BLaER1 (cell line): ENCODE measurements around the gene ARSJ.

ENCODE experiments used
- H3K27ac ChIP-seq: shearing (Covaris generic); formaldehyde crosslinking; 2 replicates; pipeline ENCODE4 v1.8.1; 2022
- H3K27me3 ChIP-seq: shearing (Covaris generic); formaldehyde crosslinking; 2 replicates; pipeline ENCODE4 v1.8.1; 2022
- H3K36me3 ChIP-seq: shearing (Covaris generic); formaldehyde crosslinking; 2 replicates; pipeline ENCODE4 v1.8.1; 2022
- H3K4me1 ChIP-seq: shearing (Covaris generic); formaldehyde crosslinking; 2 replicates; pipeline ENCODE4 v1.8.1; 2022
- H3K4me2 ChIP-seq: shearing (Covaris generic); formaldehyde crosslinking; 2 replicates; pipeline ENCODE4 v1.8.1; 2022
- H3K4me3 ChIP-seq: shearing (Covaris generic); formaldehyde crosslinking; 2 replicates; pipeline ENCODE4 v1.8.1; 2022
- H3K9ac ChIP-seq: shearing (Covaris generic); formaldehyde crosslinking; 2 replicates; pipeline ENCODE4 v1.8.1; 2022
- H3K9me3 ChIP-seq: shearing (Covaris generic); formaldehyde crosslinking; 2 replicates; pipeline ENCODE4 v1.8.1; 2022
- H4K20me1 ChIP-seq: shearing (Covaris generic); formaldehyde crosslinking; 2 replicates; pipeline ENCODE4 v1.8.1; 2022
- Cebpa-rat ChIP-seq: shearing (Covaris generic); IDR thresholded peaks from 2 replicates; pipeline ENCODE4 v1.8.1; 2022

The ARSJ gene

GRCh38 chr4:113959539-113959937 is 19.9 kb downstream of the ARSJ start:
- Histone ChIP-seq H3K9ac (no peak overlapping the region), H3K27me3 (no peaks in the 10 kb centered on the region), H4K20me1 (no peaks in the 10 kb centered on the region), H3K4me1 (no peaks in the 10 kb centered on the region), H3K36me3 (no peaks in the 10 kb centered on the region), H3K27ac (no peak overlapping the region), H3K4me2 (no peak overlapping the region), H3K4me3 (no peak overlapping the region), H3K9me3 (no peaks in the 10 kb centered on the region)
- TF ChIP-seq Cebpa-rat = no peak

- Histone ChIP-seq H3K36me3 (no peaks in the 10 kb centered on the region), H3K4me3 (no peak overlapping the region), H3K27ac (no peak overlapping the region), H3K9ac (no peak overlapping the region), H3K9me3 (no peaks in the 10 kb centered on the region), H3K4me2 (no peak overlapping the region), H4K20me1 (no peaks in the 10 kb centered on the region), H3K27me3 (no peaks in the 10 kb centered on the region), H3K4me1 (no peaks in the 10 kb centered on the region)
- no peak for TF ChIP-seq Cebpa-rat
Observed at GRCh38 chr4:113958766-113959538, 20.5 kb downstream of the ARSJ start.

GRCh38 chr4:113957956-113958355 is 21.5 kb downstream of the ARSJ start:
- Histone ChIP-seq H4K20me1 (no peaks in the 10 kb centered on the region), H3K27me3 (no peaks in the 10 kb centered on the region), H3K4me1 (no peaks in the 10 kb centered on the region), H3K36me3 (no peaks in the 10 kb centered on the region), H3K9ac (no peak overlapping the region), H3K4me3 (no peak overlapping the region), H3K4me2 (no peak overlapping the region), H3K9me3 (no peaks in the 10 kb centered on the region), H3K27ac (no peak overlapping the region)
- no peak for TF ChIP-seq Cebpa-rat

- no peaks in the 10 kb centered on the region for H3K36me3 ChIP-seq
- H3K27ac ChIP-seq = no peak overlapping the region
- H4K20me1 ChIP-seq = no peaks in the 10 kb centered on the region
- H3K9ac ChIP-seq = no peak overlapping the region
- H3K9me3 ChIP-seq = no peaks in the 10 kb centered on the region
- no peaks in the 10 kb centered on the region for H3K4me1 ChIP-seq
- no peaks in the 10 kb centered on the region for H3K27me3 ChIP-seq
- no peak for TF ChIP-seq Cebpa-rat
- H3K4me2 ChIP-seq = no peak overlapping the region
- H3K4me3 ChIP-seq = no peak overlapping the region
Observed at GRCh38 chr4:113955948-113956347, 23.5 kb downstream of the ARSJ start.

- Histone ChIP-seq H3K27me3 (no peaks in the 10 kb centered on the region), H3K9ac (no peak overlapping the region), H3K4me2 (no peak overlapping the region), H3K9me3 (no peaks in the 10 kb centered on the region), H3K4me1 (no peaks in the 10 kb centered on the region), H3K27ac (no peak overlapping the region), H3K4me3 (no peak overlapping the region), H4K20me1 (no peaks in the 10 kb centered on the region), H3K36me3 (no peaks in the 10 kb centered on the region)
- no peak for TF ChIP-seq Cebpa-rat
Observed at GRCh38 chr4:113955411-113955810, 24.0 kb downstream of the ARSJ start.

GRCh38 chr4:113953888-113954287 is 25.6 kb downstream of the ARSJ start:
- Histone ChIP-seq H3K4me2 (no peak overlapping the region), H3K36me3 (no peaks in the 10 kb centered on the region), H3K27me3 (no peaks in the 10 kb centered on the region), H3K27ac (no peak overlapping the region), H3K4me1 (no peaks in the 10 kb centered on the region), H3K4me3 (no peak overlapping the region), H3K9ac (no peak overlapping the region), H4K20me1 (no peaks in the 10 kb centered on the region), H3K9me3 (no peaks in the 10 kb centered on the region)
- TF ChIP-seq Cebpa-rat = no peak

- no peaks in the 10 kb centered on the region for H3K27me3 ChIP-seq
- no peak for TF ChIP-seq Cebpa-rat
- no peaks in the 10 kb centered on the region for H3K9me3 ChIP-seq
- H3K4me3 ChIP-seq = no peak overlapping the region
- no peak overlapping the region for H3K4me2 ChIP-seq
- no peak overlapping the region for H3K9ac ChIP-seq
- no peaks in the 10 kb centered on the region for H3K36me3 ChIP-seq
- H4K20me1 ChIP-seq = no peaks in the 10 kb centered on the region
- H3K4me1 ChIP-seq = no peaks in the 10 kb centered on the region
- no peak overlapping the region for H3K27ac ChIP-seq
Observed at GRCh38 chr4:113952452-113953029, 26.9 kb downstream of the ARSJ start.

GRCh38 chr4:113951263-113951662 is 28.2 kb downstream of the ARSJ start:
- no peak for TF ChIP-seq Cebpa-rat
- Histone ChIP-seq H3K36me3 (no peaks in the 10 kb centered on the region), H3K4me1 (no peaks in the 10 kb centered on the region), H3K9me3 (no peaks in the 10 kb centered on the region), H3K27me3 (no peaks in the 10 kb centered on the region), H3K4me2 (no peak overlapping the region), H3K9ac (no peak overlapping the region), H3K4me3 (no peak overlapping the region), H4K20me1 (no peaks in the 10 kb centered on the region), H3K27ac (no peak overlapping the region)

- H3K27me3 ChIP-seq = no peaks in the 10 kb centered on the region
- no peak overlapping the region for H3K4me3 ChIP-seq
- no peaks in the 10 kb centered on the region for H4K20me1 ChIP-seq
- H3K4me1 ChIP-seq = no peaks in the 10 kb centered on the region
- H3K9me3 ChIP-seq = no peaks in the 10 kb centered on the region
- no peak overlapping the region for H3K4me2 ChIP-seq
- no peak overlapping the region for H3K9ac ChIP-seq
- no peak for TF ChIP-seq Cebpa-rat
- no peaks in the 10 kb centered on the region for H3K36me3 ChIP-seq
- H3K27ac ChIP-seq = no peak overlapping the region
Observed at GRCh38 chr4:113950207-113950606, 29.2 kb downstream of the ARSJ start.

GRCh38 chr4:113947484-113947883 is 32.0 kb downstream of the ARSJ start:
- Histone ChIP-seq H3K4me1 (no peaks in the 10 kb centered on the region), H3K4me2 (no peak overlapping the region), H3K36me3 (no peaks in the 10 kb centered on the region), H3K27me3 (no peaks in the 10 kb centered on the region), H3K27ac (no peak overlapping the region), H4K20me1 (no peaks in the 10 kb centered on the region), H3K9ac (no peak overlapping the region), H3K9me3 (no peaks in the 10 kb centered on the region), H3K4me3 (no peak overlapping the region)
- no peak for TF ChIP-seq Cebpa-rat
